NCI-H2171 treated with DMSO at 0.1 percent for 48 hours (cell line): ENCODE results near the gene EMILIN1.
A peak's percentile ranks its signal among the peaks of the same experiment; 100 is the strongest.

Experiments used
- DNase-seq: peaks from one replicate; lab custom pipeline; 2025; lab: John Stamatoyannopoulos, UW

Gene EMILIN1

DNA sequence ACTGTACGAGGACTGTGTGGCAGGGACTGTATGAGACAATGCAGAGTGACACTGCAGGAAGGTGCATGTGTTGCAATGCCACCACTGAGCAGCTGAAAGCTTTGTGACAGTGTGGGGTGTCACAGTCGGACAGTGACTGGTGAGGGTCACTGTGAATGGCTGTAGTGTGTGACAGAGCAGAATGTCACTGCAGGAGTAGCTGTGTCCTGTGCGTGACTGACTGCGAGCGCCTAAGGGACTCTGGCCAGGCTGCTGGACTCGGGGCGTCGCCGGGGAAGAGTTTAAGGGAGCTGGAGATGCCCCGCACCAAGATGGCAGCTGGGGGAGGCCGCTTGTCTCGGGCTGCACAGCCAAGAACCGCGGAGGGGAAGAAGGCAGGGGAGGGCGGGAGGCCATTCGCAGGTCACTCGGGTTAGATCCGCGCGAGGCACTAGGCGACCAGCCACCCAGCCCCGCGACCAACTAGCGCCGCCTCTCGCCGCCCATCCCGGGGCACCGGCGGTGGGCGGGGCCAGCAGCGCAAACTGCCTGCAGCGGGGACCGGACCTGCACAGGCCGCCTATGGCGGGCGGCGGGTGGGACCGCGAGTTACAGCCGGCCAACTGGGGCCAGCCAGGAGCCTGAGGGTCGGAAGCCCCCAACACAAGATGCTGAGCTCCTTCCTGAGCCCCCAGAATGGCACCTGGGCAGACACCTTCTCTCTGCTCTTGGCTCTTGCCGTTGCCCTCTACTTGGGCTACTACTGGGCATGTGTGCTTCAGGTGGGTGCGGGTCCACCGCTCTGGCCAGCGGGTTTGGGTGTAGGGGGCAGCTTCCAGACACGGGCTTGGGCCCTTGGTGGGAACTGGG, 45.1 kb downstream of the EMILIN1 start, which contains the start of gene ABHD1:
TSS of gene ABHD1 (plus strand) at position 514 of the 849 bp plus-strand sequence. CDS start at position 648, 134 bp downstream.
- peak; percentile 65 for DNase-seq

GRCh38 chr2:27125104-27125503, 46.7 kb downstream of the EMILIN1 start:
- no peak for DNase-seq

DNA sequence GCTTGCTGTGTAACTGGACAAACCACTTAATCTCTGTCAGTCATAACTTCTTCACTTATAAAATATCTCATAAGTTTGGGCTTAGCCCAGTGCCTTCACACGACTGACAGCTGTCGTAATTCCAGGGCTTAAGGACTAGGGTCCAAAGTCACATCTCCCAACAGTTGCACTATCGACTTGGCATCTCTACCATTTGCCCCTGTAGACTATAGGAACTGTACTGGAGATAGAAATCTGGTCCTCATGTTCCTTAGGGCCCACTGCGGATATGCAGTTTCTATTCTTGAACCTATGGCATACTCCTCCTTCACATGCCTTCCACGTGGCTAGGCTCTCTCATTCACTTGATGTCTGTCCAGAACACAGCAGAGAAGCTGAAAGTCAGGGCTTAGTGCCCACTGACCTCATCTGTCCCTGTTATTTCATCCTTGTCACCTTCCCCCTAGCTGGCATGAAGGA, 47.9 kb downstream of the EMILIN1 start:
- DNase-seq = no peak

DNA sequence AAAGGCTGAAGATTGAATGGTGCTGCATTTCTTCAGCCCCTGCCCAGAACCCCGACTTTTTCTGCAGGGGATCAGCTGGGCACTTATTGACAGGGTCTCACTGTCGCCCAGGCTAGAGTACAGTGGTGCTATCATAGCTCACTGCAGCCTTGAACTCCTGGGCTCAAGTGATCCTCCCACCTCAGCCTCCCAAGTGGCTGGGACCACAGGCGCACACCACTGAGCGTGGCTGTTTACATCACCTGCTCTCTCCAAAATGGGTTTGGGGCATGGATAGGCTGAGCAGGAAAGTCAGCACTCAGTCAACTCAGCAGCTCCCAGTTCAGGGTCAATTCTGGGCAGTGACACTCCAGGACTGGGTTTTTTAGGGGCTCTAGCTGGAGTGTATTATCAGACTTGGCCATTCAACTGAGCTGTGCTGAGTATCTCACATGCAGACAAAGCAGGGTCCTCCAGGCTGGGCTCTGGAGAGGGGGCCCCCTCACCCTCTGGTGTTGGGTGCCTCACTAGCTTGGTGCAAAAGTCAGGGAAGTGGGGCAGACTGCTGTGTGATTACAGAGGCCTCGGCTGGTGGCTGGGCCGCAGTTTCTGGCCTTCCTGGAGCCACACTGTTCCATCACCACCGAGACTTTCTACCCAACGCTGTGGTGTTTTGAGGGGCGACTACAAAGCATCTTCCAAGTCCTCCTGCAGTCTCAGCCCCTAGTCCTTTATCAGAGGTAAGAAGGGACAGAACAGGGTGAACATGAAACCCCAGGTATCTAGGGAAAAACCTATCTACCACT, 49.7 kb downstream of the EMILIN1 start:
- no peak for DNase-seq

GRCh38 chr2:27128668-27129571, 50.5 kb downstream of the EMILIN1 start:
- DNase-seq = no peak

DNA sequence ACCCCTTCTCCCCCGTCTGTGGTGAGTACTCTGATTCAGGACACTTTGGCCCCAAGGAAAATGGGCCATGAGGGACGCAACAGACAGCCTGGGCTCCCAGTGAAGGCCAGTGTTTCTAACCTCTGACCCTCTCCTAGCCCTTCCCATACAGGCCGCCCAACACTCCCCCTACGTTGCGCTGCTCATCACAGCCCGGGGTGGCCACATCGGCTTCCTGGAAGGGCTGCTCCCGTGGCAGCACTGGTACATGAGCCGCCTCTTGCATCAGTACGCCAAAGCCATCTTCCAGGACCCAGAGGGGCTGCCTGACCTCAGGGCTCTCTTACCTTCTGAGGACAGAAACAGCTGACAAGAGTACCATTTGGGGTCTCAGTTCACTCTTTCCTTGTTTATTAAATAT, 52.0 kb downstream of the EMILIN1 start:
- DNase-seq = no peak

- DNase-seq = no peak
These were observed 53.0 kb downstream of the EMILIN1 start for GRCh38 chr2:27131429-27131828.

DNA sequence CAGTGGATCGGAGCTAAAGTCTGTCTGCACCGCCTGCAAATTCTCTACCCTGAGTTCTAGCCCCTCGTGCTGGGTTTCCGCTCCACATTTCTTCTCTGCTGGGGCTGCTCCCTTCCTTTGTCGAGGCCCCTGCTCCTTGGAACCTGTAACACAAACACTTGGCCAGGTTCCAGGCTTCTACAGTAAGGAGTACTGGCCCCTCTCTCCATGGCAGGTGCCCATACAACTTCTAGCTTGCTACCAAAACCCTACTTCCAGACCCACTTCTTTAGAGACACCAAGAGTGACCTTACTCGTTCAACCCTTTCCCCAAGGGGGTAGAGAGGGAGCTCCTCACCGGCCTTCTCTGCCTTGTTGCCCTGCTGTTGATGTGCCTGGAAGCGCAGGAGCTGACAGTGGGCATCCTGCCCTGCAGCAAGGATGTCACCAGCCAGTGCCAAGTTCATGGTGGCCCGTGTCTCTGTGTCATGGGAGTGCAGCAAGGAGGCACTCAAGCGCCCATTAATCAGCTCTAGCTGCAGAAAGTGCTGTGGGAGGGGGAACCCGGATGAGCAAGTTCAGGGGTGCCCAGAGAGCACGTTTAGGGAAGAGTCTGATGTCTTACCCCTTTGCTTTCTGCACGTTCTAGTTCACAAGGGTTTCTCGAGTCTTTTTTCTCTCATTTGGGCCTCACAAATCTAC, 54.9 kb downstream of the EMILIN1 start:
- no peak for DNase-seq

GRCh38 chr2:27133905-27134780, 55.7 kb downstream of the EMILIN1 start, which contains the start of gene PREB:
Gene PREB, minus strand, starts transcription at chr2:27134636. Its CDS starts 215 bp downstream, at chr2:27134421.
- DNase-seq = peak; percentile 97

GRCh38 chr2:27134781-27135477, 56.5 kb downstream of the EMILIN1 start:
- no peak for DNase-seq

- DNase-seq = no peak
These were observed 57.1 kb downstream of the EMILIN1 start for GRCh38 chr2:27135478-27135955.
